Stimulated activated CD4-positive, alpha-beta T cell treated with anti-CD3 and anti-CD28 coated beads, Interleukin-4, amount 100 ng/mL, for 4 hours (primary cell): ENCODE data around the gene SLC51A.
A peak's percentile ranks its signal among the peaks of the same experiment; 100 is the strongest.

ENCODE experiments used
- DNase-seq, 2 experiments: peaks; one replicate each; pipeline ENCODE4 v3.0.0-alpha.2; 2020

Gene SLC51A

DNA sequence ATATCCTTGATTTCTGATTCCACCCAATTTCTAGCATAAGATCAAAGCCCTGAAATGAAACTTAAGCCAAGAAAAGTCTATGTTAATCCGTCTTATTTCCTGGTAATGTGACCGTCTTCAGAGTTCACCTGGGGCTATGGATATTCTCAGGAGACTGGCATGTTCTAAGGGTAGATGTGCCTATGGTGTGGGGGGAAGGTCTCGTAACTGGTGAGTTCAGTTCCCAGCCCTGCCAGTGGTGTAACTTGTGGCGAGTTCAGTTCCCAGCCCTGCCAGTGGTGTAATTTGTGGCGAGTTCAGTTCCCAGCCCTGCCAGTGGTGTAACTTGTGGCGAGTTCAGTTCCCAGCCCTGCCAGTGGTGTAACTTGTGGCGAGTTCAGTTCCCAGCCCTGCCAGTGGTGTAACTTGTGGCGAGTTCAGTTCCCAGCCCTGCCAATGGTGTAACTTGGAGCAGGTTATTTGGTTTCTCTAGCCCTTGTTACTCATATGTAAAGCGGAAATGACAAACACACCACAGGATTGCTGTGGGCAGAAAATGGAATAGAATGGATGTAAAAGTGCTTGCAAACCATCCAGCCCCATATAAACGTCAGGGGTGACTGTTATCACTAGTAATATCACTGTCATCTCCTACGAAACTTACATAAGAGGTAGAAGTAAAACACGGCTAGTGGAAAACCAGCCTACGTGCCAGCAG, 30.4 kb downstream of the SLC51A start:
- DNase-seq, result no peak

DNA sequence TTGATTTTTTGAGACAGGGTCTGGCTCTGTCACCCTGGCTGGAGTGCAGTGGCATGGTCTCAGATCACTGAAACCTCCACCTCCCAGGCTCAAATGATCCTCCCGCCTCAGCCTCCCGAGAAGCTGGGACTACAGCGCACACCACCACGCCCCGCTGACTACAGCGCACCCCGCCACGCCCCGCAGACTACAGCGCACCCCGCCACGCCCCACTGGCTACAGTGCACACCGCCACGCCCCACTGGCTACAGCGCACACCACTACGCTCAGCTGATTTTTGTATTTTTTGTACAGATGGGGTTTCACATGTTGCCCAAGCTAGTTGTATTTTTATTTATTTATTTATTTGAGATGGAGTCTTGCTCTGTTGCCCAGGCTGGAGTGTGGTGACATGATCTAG, 35.6 kb downstream of the SLC51A start:
- no peak for DNase-seq

DNA sequence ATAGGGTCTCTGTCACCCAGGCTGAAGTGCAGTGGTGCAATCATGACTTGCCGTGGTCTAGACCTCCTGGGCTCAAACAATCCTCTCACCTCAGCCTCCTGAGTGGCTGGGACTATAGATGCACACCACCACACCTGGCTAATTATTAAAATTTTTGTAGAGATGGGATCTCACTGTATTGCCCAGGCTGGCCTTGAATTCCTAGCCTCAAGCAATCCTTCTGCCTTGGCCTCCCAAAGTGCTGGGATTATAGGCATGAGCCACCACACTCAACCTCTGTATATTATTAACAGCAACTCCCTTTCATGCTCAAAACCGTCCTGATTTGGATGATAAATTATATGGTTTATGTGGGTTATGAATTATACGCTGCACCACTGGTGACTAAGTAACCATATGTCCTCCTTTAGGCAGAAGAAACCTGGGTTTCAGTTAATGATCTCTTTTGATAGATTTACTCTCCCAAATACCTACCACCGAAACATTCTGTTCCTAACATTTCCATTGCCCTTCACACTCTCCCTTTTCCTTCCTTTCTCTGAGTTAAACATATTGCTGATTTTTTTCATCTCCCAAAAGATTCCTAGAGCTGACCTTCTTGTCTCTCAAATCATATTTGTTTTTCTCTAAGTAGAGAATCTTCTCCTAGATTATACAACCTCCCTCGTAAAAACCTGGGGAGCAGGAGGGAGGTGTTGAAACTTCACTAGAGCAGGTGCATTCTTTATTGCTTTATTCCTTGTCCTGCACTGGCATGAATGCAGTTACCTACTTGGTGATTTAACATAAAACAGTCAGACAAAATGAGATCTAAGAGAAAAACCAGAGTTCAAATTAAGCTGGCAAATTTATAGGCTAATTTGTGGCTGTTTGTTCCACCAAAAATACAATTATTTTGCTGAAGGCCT, 38.3 kb downstream of the SLC51A start:
- DNase-seq, result no peak

DNA sequence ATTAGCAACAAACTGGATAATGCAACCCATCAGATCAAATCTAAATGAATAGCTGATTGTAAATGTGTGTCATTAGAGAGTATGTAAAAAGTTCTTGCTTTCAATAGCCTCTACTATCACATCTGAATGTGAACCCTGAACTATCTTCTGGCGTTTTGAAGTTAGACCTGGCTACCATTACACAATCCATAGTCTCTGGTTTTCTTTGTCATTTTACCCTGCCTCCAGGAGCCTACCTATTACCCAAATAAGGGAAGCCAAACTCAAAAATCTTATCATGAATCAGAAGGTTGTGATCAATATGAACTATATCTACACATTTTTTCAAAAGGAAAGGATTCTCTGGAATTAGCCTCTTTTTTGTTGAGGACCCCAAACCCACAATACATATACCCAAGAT, 39.4 kb downstream of the SLC51A start:
- no peak for DNase-seq

DNA sequence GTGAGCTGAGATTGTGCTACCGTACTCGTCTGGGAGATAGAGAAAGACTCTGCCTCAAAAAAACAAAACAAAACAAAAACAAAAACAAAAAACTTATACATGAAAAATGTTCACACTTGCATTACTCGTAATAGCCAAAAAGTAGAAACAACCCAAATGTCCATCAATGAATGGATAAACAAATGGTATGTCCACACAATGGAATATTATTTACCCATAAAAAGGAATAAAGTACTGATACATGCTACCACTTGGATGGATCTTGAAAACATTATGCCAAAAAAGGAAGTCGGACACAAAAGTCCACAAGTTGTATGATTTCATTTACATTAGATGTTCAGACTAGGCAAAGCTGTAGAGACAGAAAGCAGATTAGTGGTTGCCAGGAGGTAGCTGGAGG, 44.5 kb downstream of the SLC51A start:
- no peak for DNase-seq

DNA sequence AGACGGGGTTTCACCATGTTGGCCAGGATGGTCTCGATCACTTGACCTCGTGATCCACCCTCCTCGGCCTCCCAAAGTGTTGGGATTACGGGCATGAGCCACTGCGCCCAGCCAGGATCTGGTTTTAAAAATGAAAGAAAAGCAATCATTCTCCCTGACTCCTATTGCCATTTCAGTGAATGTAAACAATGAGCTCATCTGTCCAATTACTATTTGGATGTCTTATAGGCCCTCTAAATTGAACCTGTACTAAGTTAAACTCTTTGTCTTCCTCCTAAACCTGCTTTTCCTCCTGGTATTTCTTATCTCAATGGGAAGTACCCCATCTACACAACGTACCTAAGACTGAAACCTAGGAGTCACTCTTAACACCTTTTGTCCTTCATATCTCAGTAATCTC, 47.5 kb downstream of the SLC51A start:
- no peak for DNase-seq

DNA sequence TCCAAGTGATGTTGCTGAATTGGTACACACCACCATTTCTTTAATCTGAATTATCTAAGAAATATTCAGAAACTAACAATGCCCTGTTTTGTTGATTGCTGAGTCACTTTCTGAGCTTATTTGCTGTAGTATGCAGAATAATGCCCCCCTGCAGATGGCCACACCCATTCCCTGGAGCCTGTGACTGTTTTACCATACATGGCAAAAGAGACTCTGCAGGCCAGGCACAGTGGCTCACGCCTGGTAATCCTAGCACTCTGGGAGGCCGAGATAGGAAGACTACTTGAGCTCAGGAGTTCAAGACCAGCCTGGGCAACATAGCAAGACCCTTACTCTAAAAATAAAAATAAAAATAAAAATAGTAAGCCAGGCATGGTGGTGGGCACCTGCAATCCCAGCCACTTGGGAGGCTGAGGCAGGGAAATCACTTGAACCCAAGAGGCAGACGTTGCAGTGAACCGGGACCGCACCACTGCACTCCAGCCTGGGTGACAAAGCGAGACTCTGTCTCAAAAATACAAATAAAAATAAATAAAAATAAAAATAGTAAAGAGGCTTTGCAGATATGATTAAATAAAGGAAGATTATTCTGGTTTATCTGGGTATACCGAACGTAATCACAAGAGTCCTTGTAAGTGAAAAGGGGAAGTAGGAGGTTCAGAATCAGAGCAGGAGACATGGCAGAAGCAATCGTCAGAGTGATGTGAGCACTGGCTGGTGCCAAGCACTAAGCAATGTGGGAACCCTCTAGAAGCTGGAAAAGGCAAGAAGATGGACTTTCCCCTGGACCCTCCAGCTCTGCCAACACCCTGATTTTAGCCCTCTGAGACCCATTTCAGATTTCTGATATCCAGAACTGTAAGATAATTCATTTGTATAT, 52.2 kb downstream of the SLC51A start:
- no peak for DNase-seq

DNA sequence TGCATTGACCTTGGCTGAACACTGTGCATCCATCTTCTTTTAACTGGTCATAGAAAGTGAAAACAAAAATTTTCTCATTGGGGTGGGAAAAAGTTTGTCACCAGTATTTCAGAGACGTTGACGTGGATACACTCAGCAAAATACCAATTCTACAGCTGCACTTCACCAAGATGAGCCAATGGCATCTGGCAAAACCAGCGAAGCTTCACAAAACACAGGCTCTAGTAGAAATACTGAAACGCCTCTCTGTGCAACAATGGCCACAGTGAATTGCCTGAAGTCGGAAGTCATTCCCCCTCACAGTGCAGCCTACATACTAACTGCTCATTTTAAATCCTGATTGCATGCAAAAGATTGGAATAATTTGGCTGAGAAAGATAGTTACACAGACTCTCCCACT, 54.2 kb downstream of the SLC51A start:
- DNase-seq, result no peak

DNA sequence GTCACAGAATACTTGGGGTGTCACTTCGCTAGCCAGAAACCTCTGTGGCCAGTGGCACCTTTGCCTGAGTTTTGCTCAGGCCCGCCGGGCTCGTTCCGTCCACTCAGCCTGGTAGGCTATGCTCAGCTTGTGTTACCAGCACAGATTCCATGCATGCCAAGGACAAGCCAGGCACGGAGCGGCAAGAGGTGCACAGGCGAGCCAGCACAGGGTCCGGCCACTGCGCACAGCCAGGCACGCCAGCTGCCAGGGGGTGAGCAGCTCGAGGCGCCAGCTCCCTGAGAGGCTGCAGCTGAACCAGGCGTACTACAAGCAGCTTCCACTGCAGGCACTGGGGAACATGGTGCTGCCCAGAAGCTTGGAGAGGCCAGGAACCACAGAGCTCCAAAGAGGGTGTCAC, 56.5 kb downstream of the SLC51A start:
- DNase-seq, result no peak

DNA sequence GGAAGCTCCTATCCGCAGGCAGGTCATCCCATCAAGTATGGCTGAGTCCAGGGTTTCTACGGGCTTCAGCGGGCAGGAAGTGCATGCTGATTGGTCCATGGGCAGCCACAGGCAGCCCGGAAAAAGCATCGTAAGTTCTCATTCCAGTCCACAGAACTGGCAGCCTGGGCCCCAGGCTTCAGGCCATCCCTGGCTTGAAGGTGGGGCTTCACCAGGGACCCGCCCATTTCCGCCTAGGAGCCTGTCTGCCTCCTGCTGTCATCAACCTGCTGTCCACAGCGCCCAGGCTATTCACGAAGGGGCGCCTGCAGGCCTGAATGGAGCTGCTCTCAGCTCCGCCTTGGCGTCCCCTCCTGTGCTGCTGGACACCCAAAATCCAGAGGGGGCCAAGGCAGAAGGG, 57.3 kb downstream of the SLC51A start:
- no peak for DNase-seq

DNA sequence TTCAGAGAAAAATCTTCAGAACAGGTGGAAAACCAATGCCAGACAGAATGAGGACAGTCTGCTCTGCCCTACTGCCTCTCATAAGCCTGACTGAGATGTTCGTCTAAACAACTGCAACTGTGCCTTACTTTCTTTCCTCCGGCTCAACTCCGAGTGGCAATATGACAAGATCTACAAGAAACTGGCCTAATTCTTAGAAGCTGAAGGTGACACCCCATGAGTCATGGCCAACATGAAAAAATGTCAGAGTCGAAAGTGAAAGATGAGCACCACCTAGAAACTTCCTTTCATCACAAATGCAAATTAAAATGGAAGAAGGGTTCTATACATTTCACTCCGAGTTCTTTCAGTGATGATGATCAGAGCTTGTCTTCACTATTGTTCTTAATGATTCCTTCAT, 58.3 kb downstream of the SLC51A start:
- DNase-seq, result peak; percentile 21 to 77

DNA sequence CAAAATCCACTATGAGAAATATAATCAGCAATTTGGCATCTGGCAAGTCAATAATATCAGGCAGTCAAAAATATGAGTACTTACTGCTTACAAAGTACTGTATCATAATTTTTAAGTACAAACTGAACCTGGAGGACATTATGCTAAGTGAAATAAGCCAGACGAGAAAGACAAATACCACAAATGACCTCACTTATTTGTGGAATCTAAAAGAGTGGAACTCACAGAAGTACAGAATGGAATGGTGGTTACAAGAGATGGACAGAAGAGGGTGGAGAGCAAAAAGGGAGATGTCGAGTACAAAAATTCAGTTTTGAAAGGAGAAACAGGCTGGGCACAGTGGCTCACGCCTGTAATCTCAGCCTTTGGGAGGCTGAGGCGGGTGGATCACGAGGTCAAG, 58.8 kb downstream of the SLC51A start:
- DNase-seq, result no peak

DNA sequence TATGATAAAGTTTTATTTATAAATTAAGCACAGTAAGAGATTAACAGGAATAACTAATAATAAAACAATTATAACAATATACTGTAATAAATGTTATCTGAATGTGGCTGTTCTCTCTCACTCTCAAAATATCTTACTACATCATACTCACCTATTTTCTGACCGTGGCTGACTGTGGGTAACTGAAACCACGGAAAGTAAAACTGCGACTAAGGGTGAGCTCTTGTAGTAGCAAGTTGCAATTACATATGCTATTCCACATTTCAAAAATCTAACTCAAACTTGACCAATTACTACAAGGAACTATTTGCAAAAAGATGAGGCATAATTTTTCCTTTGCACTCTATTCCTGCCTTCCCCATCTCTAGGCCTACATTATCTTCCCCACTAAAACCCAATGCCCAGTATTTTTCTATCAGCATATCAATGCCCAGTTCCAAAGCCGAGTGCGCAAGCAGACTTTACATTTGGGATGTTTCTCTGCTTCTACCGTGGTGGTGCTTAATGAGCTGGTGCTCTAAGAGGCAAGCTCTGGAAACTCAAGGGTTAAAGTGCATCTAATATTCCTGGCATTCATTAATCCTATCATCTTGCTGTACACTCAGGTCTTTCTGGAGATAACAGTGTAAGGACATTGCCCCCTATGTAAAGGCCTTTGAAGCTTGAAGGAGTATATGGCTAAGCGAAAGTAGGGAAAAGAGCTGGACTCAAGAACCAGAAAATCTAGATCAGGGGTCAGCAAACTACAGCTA, 64.5 kb downstream of the SLC51A start:
- no peak for DNase-seq

DNA sequence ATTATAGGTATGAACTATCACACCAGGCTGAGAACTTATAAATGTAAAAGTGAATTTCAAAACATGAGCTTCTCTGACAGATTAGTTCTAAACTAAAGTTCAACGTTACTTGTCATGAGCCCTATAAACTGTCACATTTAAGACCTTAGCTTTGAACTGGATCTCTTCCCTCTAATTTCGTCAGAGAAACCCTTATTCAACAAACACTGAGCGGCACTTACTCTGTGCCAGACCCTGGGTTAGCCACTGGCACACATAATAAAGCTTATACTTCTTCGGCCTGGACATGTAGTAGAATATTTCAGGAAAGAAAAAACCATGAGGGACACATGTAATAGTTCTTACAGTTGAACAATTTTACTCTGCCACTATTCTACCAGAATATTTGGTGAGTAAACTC, 65.6 kb downstream of the SLC51A start:
- no peak for DNase-seq
